GM19463 (cell line): ENCODE data around the gene NATD1.

ENCODE experiments used
- ATAC-seq: cut with Tn5 transposase; IDR thresholded peaks from one replicate; pipeline ENCODE4 v1.9.1; 2021; ENCODE audit warnings: mild to moderate bottlenecking, moderate library complexity; ENCODE audit not compliant: unreplicated experiment

Gene NATD1

DNA sequence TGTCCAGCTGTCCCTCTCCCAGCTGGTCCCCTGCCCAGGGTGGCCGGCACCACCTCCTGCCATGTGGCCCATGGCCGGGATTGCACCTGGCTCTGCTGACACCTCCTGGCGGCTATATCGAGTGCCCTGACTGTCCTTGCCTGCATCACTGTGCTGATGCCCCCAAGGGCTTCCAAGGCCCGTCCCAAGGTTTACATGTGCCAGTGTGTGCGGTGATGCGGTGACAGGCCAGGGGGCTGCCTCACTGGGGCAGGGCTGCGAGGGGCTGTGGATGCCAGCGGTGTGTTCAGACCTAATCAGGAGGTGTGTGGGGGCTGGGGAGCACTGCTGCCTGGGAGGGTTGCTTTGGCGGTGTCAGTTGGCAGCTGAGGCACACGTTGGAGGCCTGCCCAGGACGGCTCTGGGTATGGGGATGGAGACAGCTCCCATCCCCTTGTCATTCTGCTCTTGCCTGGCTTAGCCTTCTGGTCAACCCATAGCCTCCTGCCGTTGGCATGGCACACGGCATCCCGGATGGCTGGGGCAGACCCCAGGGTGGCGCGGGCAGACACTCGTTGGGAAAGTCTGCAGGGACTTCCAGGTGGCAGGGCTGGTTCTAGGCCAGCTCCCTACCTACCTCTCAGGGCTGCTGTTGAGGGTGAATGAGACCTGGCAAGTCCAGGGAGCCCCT lies 36.8 kb upstream of the NATD1 start:
- ATAC-seq: no peak

GRCh38 chr17:21289175-21289901 lies 36.1 kb upstream of the NATD1 start:
- no peak for ATAC-seq

- peak; percentile 15 for ATAC-seq
Observed at GRCh38 chr17:21288571-21289017, 35.4 kb upstream of the NATD1 start.

GRCh38 chr17:21287703-21288449 lies 34.7 kb upstream of the NATD1 start:
- peak; percentile 45 for ATAC-seq

DNA sequence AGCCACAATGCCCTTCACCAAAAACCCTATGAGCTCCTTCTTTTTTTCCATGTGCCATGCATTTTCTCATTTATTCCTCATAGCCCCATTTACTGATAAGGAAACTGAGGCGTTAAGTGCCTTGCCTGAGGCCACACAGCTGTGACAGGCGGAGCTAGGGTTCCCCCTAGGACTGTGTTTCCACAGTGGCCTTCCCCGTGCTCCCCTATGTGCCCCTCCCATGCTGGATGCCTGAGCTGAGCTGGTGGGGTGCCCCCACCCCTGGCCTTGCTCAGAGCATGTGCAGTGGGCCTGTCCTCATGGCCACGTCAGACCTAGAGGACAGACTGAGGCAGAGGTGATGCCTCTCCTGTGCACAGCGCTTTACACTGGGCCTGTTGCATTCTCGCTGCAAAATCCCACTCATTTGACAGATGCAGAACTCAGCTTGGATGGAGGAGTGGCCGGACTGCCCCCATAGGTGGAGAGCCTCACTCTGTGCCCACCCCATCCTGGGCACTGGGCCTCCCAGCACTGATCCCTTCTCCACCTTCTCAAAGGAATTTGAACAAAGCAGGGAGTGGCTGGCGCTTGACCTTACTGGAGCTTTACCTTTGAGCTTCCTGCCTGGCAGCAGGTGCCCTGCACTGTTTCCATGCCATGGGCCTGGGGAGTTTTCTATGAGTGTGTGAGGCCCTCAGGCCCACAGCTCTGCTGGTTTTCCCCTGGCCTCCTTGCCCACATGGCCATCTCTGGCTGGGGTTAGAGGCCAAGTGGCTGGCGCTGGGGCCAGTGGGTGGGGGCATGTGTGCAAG lies 33.9 kb upstream of the NATD1 start:
- ATAC-seq: no peak

DNA sequence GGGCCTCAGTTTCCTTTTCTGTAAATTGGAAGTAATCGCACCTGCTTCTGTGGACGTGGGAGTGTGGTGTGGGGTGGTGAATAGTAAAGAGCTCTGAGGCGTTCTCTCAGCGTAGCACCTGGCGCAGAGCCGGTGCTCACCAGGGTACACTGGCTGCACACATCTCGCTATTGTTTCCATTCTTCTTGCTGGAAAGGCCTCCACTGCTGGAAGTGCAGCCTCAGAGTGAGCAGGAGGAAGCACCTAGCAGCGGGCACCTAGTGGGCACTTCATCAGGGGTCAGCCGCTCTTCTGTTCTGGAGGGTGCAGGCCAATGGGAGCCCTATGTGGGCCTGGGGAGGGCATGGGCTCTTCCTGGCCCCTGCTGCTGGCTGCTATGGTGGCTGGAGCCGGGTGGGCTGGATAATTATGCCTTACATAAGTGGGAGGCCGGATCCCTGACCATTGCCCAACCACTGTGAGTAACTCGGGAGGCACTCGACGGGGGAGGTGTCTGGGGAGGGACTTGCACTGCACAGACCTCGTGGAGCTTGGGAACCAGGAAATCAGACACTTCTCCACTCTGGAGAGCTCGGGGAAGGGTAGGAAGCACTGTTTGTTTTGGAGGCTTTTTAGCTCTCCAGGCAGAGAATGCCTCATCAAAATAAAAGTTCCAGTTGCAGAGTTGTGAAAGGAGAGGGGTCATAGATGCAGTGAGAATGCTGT lies 33.0 kb upstream of the NATD1 start:
- no peak for ATAC-seq

DNA sequence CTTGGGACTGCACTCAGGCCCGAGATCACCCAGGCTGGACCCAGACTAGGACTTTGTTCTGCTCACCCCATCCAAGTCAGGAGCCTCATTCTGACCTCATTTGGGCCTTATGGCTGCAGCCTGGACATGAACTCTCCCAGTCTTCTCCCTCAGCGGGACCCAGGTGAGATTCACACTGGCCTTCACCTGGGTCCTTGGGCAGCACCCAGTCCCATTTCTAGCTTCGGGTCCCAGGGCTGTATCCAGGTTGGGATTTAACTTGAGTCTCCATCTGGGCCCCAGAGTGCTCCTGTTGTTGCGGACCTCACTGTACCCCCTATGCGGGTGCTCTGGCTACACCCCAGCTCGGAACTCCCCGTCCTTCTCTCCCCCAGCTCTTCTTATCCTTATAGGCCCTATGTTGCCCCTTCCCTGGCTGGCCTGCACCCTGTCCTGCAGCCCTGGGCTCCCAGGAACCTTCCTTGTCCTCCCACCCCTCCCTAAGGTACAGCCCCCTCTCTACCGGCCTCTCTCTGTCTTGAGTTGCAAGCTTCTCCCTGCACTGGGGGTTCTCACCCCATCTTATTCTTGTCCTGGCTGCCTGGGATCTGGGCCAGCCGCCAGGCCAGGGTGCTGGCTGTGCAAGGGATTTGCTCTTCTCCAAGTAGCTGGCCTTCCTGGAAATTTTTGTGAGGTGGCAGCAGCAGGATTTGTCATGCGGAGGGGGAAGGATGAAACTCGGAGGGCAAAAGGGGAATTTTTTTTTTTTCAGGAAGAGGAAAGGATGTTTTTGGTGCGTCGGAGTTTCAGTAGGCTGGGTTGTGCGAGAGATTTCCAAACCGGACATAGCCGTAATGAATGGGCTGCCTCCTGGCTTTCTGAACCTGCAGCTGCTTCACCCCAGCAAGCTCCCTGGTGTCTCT lies 32.2 kb upstream of the NATD1 start:
- ATAC-seq: no peak

DNA sequence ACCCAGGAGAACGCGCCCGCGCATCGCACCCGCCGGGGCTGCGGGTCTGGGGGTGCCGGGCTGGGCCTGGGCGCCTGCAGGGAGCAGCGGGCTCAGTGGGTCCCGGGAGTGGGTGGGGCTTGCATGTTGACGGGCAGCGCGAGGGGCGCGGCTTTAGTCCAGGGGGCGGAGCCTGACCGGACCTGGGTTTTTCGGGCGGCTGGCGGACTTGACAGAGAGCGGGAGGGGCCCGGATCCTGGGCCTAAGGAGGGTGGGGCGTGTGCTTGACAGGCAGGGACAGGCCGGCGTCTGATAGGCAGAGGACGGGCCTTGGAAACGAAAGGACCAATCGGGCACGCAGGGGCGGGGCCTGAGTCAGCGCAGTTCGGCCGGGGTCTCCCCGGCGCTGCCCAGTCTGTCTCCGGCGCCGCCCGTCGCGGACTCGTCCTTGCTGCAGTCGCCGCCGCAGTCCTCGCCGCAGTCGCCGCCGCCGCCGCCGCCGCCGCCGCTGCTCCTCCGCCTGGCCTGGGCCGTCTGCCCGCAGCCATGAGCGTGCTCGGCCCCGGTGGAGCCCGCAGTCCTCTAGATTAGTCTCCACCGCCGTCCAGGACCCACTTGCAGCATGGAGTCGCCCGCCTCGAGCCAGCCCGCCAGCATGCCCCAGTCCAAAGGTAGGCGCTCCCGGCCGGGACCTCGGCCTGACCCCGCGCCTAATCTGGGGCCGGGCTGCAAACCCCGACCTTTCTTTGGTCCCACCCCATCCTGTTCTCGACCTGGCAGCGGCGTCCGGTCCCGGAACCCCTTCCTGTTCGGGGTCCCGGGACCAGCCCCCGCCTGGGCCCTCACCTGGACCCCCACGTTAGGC lies 31.3 kb upstream of the NATD1 start, which contains the start of gene MAP2K3:
Gene MAP2K3, plus strand, starts transcription at position 393 of the 845 bp plus-strand sequence. Its CDS starts 210 bp downstream, at position 603.
- peak; percentile 62 for ATAC-seq

- ATAC-seq: peak; percentile 2
Observed at GRCh38 chr17:21283482-21284318, 30.5 kb upstream of the NATD1 start.

DNA sequence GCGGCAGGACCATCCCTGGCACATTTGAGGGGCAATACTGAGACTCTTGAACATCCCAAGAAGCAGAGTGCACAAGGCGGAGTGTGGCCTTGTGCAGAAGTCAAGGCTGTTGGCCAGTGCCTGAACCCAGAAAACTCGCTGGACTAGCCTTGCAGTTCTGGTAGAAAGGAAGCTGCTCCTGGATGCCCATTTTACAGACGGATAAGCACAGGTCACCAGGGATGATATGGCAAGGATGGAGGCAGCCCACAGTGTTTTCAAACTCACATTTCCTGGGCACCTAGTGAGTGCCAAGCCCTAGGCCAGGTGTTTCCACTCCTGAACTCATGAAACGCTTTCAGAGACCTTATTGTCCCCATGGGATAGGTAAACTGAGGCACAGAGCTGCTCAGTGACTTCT lies 29.6 kb upstream of the NATD1 start:
- no peak for ATAC-seq

GRCh38 chr17:21282231-21282630 lies 29.0 kb upstream of the NATD1 start:
- no peak for ATAC-seq

- ATAC-seq: peak; percentile 26
Observed at GRCh38 chr17:21280081-21280518, 26.9 kb upstream of the NATD1 start.

GRCh38 chr17:21279582-21279981 lies 26.4 kb upstream of the NATD1 start:
- no peak for ATAC-seq

GRCh38 chr17:21279198-21279535 lies 26.0 kb upstream of the NATD1 start:
- no peak for ATAC-seq

GRCh38 chr17:21278450-21279197 lies 25.4 kb upstream of the NATD1 start:
- ATAC-seq: no peak

DNA sequence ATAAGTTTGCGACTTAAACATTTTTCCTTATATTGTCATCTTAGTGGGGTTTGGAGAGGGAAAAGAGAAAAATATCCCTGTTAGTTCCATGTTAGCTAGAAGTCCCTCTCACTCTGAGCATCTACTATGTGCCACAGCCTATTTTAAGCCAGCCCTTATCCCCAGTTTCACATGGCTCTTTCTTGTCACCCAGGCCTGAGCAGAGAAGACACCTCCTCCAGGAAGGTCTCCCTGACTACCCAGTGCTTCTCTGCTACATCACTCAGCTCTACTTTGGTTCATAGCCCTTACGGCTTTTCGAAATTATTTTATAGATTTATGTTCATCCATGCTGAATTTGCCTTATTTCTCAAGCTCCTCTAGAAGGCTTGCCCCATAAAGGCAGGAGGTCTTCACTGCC lies 24.1 kb upstream of the NATD1 start:
- ATAC-seq: no peak

GRCh38 chr17:21276264-21276588 lies 23.0 kb upstream of the NATD1 start:
- ATAC-seq: no peak
